Hindlimb muscle (tissue), 1 donor: ENCODE data around the gene ARSJ. TPM values are rescaled to one million over a fixed set of nuclear protein-coding genes. Genes with fewer than 3 reads are reported as not detected.
A peak's percentile ranks its signal among the peaks of the same experiment; 100 is the strongest.
"Not testable (repeated sequence)": the region's sequence is repeated elsewhere in the genome, so short reads cannot be mapped to it uniquely, and the experiment has no call there.

ENCODE experiments used
- DNase-seq: peaks from one replicate; pipeline ENCODE4 v3.0.0-alpha.2; 2013
- polyA plus RNA-seq: library from polyadenylated mRNA; unstranded; fragments of 120-200 nt; gene quantifications from one replicate; pipeline ENCODE4 v1.2.1, GENCODE V29; 2013; ENCODE audit not compliant: insufficient read length

ARSJ gene
- polyA plus RNA-seq, 1 donor, result 3.6 TPM

GRCh38 chr4:113957956-113958355 lies 21.5 kb downstream of the ARSJ start:
- DNase-seq, result no peak

GRCh38 chr4:113955948-113956347 lies 23.5 kb downstream of the ARSJ start:
- DNase-seq, result no peak

- DNase-seq, result no peak
Observed at GRCh38 chr4:113955411-113955810, 24.0 kb downstream of the ARSJ start.

- DNase-seq, result no peak
Observed at GRCh38 chr4:113953888-113954287, 25.6 kb downstream of the ARSJ start.

GRCh38 chr4:113952452-113953029 lies 26.9 kb downstream of the ARSJ start:
- no peak for DNase-seq

GRCh38 chr4:113951263-113951662 lies 28.2 kb downstream of the ARSJ start:
- DNase-seq, result peak; percentile 32

- DNase-seq, result no peak
Observed at GRCh38 chr4:113950207-113950606, 29.2 kb downstream of the ARSJ start.

GRCh38 chr4:113947484-113947883 lies 32.0 kb downstream of the ARSJ start:
- DNase-seq, result no peak

GRCh38 chr4:113945906-113946305 lies 33.5 kb downstream of the ARSJ start:
- DNase-seq, result no peak

GRCh38 chr4:113943863-113944262 lies 35.6 kb downstream of the ARSJ start:
- no peak for DNase-seq

GRCh38 chr4:113943085-113943484 lies 36.4 kb downstream of the ARSJ start:
- no peak for DNase-seq

GRCh38 chr4:113941836-113942235 lies 37.6 kb downstream of the ARSJ start:
- DNase-seq, result no peak

- not testable (repeated sequence) for DNase-seq
Observed at GRCh38 chr4:113940103-113940502, 39.3 kb downstream of the ARSJ start.

GRCh38 chr4:113935190-113935589 lies 44.3 kb downstream of the ARSJ start:
- no peak for DNase-seq

GRCh38 chr4:113924706-113925105 lies 54.7 kb downstream of the ARSJ start:
- DNase-seq, result not testable (repeated sequence)

- DNase-seq, result no peak
Observed at GRCh38 chr4:113921089-113921794, 58.2 kb downstream of the ARSJ start.

- DNase-seq, result no peak
Observed at GRCh38 chr4:113919611-113920010, 59.8 kb downstream of the ARSJ start.

GRCh38 chr4:113919145-113919544 lies 60.3 kb downstream of the ARSJ start:
- DNase-seq, result no peak

GRCh38 chr4:113908829-113909228 lies 70.6 kb downstream of the ARSJ start:
- no peak for DNase-seq

- no peak for DNase-seq
Observed at GRCh38 chr4:113907559-113907958, 71.9 kb downstream of the ARSJ start.

GRCh38 chr4:113905301-113905700 lies 74.1 kb downstream of the ARSJ start:
- no peak for DNase-seq

GRCh38 chr4:113904877-113905276 lies 74.6 kb downstream of the ARSJ start:
- DNase-seq, result no peak

- no peak for DNase-seq
Observed at GRCh38 chr4:113901994-113902787, 77.3 kb downstream of the ARSJ start.
